Measurements from ENCODE around the gene CBLC. TPM values are rescaled to one million over a fixed set of nuclear protein-coding genes. Genes with fewer than 3 reads are reported as not detected.

The CBLC gene
- total and polyA plus RNA-seq, 7 donors, result 46.8 to 64.5 (median 58.0) TPM; not detected in 4

DNA sequence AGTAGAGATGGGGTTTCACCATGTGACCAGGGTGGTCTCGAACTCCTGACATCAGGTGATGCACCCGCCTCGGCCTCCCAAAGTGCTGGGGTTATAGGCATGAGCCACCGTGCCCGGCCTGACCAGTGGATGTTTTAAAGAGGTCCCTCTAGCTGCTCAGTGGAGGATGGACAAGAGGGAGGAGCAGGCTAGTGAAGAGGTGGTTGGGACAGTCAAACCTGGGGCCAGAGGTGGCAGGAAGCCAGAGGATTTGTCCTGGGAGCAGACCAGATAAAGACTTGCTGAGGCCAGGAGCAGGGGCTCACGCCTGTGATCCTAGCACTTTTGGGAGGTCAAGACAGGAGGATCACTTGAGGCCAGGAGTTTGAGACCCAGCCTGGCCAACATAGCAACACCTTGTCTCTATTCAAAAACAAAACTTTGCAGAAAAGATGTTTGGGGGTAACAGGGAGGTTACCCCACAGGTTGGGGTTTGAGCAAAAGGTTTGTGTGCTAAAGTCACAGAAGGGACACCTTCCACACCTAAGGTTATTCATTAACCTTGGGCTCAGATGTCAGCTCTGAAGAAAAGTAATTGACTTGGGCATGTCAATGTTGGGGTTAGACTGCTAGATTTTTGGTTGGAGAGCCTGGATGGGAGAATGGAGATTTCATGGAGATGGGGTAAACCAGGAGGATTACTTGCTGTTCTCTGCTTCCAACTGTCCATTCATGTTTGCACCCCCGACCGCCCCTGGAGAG lies 40.2 kb downstream of the CBLC start:
- Histone ChIP-seq H3K4me3 (no peak overlapping the region), H3K27me3 (peaks cover 0 to 17% (median 5%) of the 10 kb centered on the region in 3 donors), H3K9me3 (no peaks in the 10 kb centered on the region), H3K27ac (no peak overlapping the region), H3K4me1 (peaks cover 0 to 11% (median 8%) of the 10 kb centered on the region in 4 donors), H3K36me3 (no peaks in the 10 kb centered on the region)
- no peak for TF ChIP-seq EP300 (IDR thresholded peaks at IDR 0.05)
- no peak for TF ChIP-seq POLR2AphosphoS5 (IDR thresholded peaks at IDR 0.05)
- TF ChIP-seq, protein P1, sequence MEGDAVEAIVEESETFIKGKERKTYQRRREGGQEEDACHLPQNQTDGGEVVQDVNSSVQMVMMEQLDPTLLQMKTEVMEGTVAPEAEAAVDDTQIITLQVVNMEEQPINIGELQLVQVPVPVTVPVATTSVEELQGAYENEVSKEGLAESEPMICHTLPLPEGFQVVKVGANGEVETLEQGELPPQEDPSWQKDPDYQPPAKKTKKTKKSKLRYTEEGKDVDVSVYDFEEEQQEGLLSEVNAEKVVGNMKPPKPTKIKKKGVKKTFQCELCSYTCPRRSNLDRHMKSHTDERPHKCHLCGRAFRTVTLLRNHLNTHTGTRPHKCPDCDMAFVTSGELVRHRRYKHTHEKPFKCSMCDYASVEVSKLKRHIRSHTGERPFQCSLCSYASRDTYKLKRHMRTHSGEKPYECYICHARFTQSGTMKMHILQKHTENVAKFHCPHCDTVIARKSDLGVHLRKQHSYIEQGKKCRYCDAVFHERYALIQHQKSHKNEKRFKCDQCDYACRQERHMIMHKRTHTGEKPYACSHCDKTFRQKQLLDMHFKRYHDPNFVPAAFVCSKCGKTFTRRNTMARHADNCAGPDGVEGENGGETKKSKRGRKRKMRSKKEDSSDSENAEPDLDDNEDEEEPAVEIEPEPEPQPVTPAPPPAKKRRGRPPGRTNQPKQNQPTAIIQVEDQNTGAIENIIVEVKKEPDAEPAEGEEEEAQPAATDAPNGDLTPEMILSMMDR (IDR thresholded peaks at IDR 0.05), result no peak
- no peak for TF ChIP-seq POLR2A (IDR thresholded peaks at IDR 0.05)
- intact Hi-C loops (cut with DNase I), result no loop called here
- no peak for DNase-seq
- 79 to 82% methylated on average over 8 of the region's 8 CpGs for WGBS, 2 donors

DNA sequence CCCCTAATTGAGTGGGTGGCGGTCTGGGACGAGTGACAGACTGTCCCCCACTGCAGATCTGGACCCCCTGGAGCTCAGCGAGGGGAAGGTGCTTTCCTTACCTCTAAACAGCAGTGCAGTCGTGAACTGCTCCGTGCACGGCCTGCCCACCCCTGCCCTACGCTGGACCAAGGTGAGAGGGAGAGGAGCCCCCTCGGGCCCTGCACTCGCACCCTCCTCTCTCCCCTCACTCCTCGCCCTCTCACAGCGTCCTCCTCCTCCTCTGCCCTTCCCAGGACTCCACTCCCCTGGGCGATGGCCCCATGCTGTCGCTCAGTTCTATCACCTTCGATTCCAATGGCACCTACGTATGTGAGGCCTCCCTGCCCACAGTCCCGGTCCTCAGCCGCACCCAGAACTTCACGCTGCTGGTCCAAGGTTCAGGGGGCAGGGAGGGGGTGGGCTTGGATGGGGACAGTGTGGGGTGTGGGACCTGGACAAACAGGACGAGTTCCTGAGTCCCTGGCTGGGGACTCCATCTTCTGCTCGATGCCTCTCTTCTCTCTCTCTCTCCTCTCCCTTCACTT lies 40.9 kb downstream of the CBLC start:
- Histone ChIP-seq H3K4me1 (peaks cover 0 to 11% (median 8%) of the 10 kb centered on the region in 4 donors), H3K9me3 (no peaks in the 10 kb centered on the region), H3K36me3 (no peaks in the 10 kb centered on the region), H3K27ac (no peak overlapping the region), H3K4me3 (no peak overlapping the region), H3K27me3 (peaks cover 0 to 17% (median 5%) of the 10 kb centered on the region in 3 donors)
- WGBS, 2 donors, result 60 to 76% methylated on average over 20 of the region's 20 CpGs
- TF ChIP-seq EP300 (IDR thresholded peaks at IDR 0.05) (no peak), POLR2A (IDR thresholded peaks at IDR 0.05) (no peak), POLR2AphosphoS5 (IDR thresholded peaks at IDR 0.05) (no peak)
- TF ChIP-seq, protein P1 (IDR thresholded peaks at IDR 0.05), result no peak
- DNase-seq, result no peak
- intact Hi-C loops (cut with DNase I), result no loop called here

DNA sequence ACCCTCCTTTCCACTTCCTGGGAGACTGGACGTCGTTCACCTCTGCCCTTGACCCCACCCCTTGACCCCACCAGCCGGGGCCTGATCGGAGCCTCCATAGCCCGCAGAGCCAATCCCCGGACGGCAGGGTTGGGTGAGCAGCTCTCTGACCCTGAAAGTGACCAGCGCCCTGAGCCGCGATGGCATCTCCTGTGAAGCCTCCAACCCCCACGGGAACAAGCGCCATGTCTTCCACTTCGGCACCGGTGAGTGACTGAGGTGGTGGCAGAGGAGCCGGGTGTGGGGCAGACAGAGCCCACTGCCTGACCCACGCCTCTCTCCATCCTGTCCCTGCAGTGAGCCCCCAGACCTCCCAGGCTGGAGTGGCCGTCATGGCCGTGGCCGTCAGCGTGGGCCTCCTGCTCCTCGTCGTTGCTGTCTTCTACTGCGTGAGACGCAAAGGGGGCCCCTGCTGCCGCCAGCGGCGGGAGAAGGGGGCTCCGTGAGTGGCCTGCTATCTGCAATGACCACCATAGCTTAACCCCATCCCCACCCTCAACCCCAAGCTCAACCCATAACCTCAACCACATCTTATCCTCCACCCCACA lies 41.6 kb downstream of the CBLC start:
- Histone ChIP-seq H3K36me3 (no peaks in the 10 kb centered on the region), H3K4me1 (peaks cover 0 to 11% (median 8%) of the 10 kb centered on the region in 4 donors), H3K4me3 (no peak overlapping the region), H3K27me3 (peaks cover 0 to 17% (median 5%) of the 10 kb centered on the region in 3 donors), H3K27ac (no peak overlapping the region), H3K9me3 (no peaks in the 10 kb centered on the region)
- DNase-seq, result no peak
- intact Hi-C loops (cut with DNase I), result no loop called here
- TF ChIP-seq EP300 (IDR thresholded peaks at IDR 0.05) (no peak), POLR2AphosphoS5 (IDR thresholded peaks at IDR 0.05) (no peak), POLR2A (IDR thresholded peaks at IDR 0.05) (no peak)
- TF ChIP-seq, protein P1 (IDR thresholded peaks at IDR 0.05), result no peak
- WGBS, 2 donors, result 93 to 94% methylated on average over 28 of the region's 28 CpGs

DNA sequence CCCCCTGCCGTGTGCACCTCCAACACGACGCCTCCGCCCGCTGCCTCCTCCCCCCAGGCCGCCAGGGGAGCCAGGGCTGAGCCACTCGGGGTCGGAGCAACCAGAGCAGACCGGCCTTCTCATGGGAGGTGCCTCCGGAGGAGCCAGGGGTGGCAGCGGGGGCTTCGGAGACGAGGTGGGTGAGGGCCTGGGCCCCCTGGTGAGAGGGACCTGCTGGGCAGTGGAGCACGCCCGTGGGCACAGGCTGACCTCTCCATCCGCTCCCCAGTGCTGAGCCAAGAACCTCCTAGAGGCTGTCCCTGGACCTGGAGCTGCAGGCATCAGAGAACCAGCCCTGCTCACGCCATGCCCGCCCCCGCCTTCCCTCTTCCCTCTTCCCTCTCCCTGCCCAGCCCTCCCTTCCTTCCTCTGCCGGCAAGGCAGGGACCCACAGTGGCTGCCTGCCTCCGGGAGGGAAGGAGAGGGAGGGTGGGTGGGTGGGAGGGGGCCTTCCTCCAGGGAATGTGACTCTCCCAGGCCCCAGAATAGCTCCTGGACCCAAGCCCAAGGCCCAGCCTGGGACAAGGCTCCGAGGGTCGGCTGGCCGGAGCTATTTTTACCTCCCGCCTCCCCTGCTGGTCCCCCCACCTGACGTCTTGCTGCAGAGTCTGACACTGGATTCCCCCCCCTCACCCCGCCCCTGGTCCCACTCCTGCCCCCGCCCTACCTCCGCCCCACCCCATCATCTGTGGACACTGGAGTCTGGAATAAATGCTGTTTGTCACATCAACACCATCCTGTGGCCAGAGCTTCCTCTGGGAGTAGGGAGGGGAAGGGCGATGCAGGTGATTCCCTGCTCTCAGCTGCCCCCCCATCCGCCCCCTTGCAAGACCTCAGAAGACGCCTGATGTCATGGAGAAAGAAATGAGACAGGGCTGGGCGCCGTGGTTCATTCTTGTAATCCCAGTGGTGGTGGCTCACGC lies 43.2 kb downstream of the CBLC start:
- peaks cover 0 to 11% (median 8%) of the 10 kb centered on the region in 4 donors for H3K4me1 ChIP-seq
- TF ChIP-seq POLR2A (IDR thresholded peaks at IDR 0.05), result no peak
- no peak for TF ChIP-seq EP300 (IDR thresholded peaks at IDR 0.05)
- no peak for TF ChIP-seq POLR2AphosphoS5 (IDR thresholded peaks at IDR 0.05)
- TF ChIP-seq, protein P1 (IDR thresholded peaks at IDR 0.05), result no peak
- 72 to 78% methylated on average over 35 of the region's 35 CpGs for WGBS, 2 donors
- DNase-seq, result no peak
- H3K27ac ChIP-seq, result peak overlapping the region in 3 of 4 donors; percentile 12 to 49 (median 23)
- no peak overlapping the region for H3K4me3 ChIP-seq
- no peaks in the 10 kb centered on the region for H3K9me3 ChIP-seq
- H3K36me3 ChIP-seq, result no peaks in the 10 kb centered on the region
- intact Hi-C loops (cut with DNase I), result no loop called here
- peaks cover 0 to 17% (median 5%) of the 10 kb centered on the region in 3 donors for H3K27me3 ChIP-seq
